ENCODE data around the gene RGS9BP.
"Not testable (repeated sequence)": the region's sequence is repeated elsewhere in the genome, so short reads cannot be mapped to it uniquely, and the experiment has no call there.

RGS9BP gene

GRCh38 chr19:32700129-32700528 lies 24.5 kb downstream of the RGS9BP start:
- DNase-seq, result not testable (repeated sequence)

DNA sequence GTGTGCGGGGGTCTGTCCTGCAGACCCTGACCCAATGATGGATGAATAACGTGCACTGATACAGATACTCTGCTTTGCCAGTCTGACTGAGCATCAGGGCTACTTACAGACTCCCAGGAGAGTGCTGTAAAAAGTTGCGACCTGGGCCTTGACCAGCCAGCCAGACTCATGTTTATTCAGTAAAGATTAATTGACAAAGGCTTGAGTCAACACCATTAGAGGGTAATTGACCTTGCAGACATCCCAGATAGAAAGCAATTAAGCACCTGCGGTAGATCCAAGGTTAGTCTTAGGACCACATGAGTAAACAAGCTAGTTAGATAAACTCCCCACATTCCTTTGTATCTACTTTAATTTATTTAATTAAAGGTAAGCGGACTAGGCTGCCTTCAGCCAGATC lies 26.4 kb downstream of the RGS9BP start:
- no peak for DNase-seq

DNA sequence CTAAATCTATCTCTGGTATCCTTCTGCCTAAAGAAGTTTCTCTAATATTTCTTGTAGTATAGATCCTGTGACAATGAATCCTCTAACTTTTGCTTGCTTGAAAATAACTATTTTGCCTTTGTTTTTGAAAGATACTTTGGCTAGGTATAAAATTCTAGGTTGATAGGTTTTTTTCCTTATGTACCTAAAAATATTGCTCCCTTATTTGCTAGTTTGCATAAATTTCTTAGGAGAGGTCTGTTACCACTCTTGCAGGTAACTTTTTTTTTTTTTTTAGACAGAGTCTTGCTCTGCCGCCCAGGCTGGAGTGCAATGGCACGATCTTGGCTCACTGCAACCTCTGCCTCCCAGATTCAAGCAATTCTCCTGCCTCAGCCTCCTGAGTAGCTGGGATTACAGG lies 28.4 kb downstream of the RGS9BP start:
- not testable (repeated sequence) for DNase-seq

DNA sequence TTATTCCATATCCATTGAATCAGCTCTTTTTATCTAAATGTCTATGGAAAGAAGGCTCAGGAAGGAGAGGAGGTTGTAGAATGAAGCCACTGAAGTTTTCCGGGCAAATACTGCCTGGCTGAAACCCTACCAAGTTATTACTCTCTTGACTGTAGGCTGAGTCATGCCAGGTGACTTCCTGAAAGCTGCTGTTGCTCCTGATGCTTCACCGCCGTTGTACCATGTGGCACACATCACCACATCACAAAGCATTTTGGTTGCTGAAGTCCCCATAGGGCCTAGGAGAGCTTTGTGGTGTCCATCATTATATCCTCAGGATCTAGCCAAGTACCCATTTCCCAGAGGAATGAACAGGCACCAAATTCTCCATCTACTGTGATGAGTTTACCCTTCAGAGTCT lies 32.8 kb downstream of the RGS9BP start:
- DNase-seq, result no peak

DNA sequence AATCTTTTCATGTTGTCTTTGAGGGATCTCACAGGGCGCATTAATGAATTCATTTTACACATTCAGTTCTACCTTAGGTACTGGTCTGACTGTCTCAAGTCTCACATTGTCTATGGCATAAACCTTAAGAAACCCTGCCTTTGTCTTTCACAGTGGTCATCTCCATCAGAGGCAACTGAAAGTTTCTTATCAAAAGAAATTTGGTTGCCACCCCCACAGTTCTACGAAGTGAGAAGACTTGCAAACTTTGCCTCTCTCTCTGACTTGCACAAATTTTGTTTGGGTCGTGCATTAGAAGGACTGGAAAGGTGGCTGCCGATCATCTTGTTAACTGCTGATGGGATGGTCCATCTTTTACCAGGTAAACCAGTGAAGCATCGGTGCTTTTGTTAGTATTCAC lies 33.4 kb downstream of the RGS9BP start:
- no peak for DNase-seq

DNA sequence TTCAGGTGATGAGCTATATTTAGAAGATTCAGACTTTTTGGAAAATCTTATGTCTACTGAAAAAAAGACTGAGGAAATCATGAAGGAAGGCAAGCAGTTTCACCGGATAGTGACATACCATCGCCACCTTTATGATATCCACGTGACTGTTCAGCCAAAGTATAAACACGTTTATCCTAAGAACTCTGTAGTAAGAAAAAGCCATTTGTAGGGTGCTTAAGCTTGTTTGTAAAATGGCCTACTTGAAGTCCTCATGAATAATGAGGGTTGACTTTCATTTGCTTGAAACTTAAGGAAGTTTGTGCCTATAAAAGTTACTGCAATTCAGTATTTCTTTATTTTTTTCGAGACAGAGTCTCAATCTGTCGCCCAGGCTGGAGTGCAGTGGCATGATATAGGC lies 36.1 kb downstream of the RGS9BP start:
- no peak for DNase-seq

GRCh38 chr19:32716203-32716602 lies 40.6 kb downstream of the RGS9BP start:
- DNase-seq, result not testable (repeated sequence)

DNA sequence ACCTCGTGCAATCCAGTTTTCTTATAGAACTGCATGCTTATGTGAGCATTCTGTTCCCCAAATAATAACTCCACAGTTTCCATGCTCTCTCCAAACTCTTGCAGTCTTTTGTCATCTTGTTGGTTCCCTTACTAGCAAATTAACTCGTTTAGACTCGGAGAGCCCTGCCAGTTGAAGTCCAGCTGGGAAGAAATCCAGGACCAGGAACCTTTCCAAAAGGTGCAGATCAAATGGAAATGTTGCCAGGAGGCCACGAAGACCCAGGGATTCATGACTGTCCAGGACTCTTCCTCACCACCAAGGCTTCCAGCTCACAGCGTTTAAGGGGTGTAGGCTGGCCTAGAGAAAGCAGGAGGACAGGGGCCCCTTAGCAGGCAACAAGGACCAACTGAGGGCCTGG lies 41.8 kb downstream of the RGS9BP start:
- no peak for DNase-seq

DNA sequence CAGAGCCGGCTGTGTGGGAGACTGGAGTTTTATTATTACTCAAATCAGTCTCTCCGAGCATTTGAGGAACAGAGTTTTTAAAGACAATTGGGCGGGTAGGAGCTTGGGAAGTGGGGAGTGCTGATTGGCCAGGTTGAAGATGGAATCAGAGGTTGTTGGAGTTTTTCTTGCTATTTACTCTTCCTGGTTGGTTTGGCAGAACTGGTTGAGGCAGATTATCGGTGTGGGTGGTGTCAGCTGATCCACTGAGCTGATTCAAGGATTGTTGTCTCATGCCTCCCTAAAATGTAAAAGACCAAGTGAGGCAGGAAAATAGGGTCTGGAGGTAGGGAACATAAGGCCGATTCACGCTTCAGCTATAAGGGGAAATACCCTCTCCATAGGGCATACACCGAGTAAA lies 42.6 kb downstream of the RGS9BP start:
- no peak for DNase-seq

GRCh38 chr19:32719611-32720059 lies 44.0 kb downstream of the RGS9BP start, which contains the start of gene TDRD12:
TDRD12 (plus strand) TSS chr19:32719767; CDS start chr19:32720073, 306 bp downstream.
- DNase-seq, result no peak

DNA sequence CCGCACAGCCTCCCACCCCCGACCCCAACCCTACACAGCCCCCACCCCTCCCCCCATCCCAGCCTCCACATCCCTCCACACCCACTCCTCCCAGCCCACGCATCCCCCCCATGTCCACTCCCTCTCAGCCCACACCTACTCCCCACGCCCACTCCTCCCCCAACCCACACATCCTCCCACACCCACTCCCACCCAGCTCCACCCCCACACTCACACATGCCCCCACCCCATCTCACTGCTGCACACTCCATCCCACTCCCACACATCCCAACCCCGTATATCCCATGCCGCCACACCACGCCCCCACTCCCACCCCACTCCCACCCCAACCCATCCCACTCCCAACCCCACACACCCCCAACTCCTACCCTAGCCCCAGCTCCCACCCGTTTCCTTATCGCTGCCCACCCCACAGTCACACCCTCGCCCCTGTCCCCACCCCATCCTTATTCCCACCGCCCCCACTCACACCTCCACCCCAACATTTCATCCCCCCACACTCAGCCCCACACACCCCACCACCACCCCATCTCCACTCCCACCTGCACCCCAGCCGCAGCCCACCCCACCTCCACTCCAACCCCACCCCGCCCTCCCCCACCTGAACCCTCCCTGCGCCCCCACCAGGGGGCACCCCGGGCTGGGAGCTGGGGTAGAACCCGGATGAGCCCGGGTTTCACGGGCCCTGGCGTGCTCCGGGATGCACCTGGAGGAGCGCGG lies 44.7 kb downstream of the RGS9BP start:
- DNase-seq, result no peak

- DNase-seq, result no peak
These were observed 45.2 kb downstream of the RGS9BP start for GRCh38 chr19:32720936-32721250.
